NCI-H82 treated with DMSO at 0.1 percent for 48 hours (cell line): ENCODE measurements around the gene GCC1.
A peak's percentile ranks its signal among the peaks of the same experiment; 100 is the strongest.
"Not testable (repeated sequence)": the region's sequence is repeated elsewhere in the genome, so short reads cannot be mapped to it uniquely, and the experiment has no call there.

Experiments
- DNase-seq: peaks from one replicate; lab custom pipeline; 2025; ENCODE audit not compliant: unreplicated experiment; lab: John Stamatoyannopoulos, UW

Gene GCC1

GRCh38 chr7:127589896-127590295, 4.5 kb upstream of the GCC1 start:
- DNase-seq: no peak

GRCh38 chr7:127588697-127589482, 3.5 kb upstream of the GCC1 start:
- DNase-seq: peak; percentile 64

- peak; percentile 48 for DNase-seq
Observed at GRCh38 chr7:127588019-127588696, 2.8 kb upstream of the GCC1 start, which contains the start of gene ARF5. Gene ARF5 (plus strand): TSS chr7:127588411. CDS start chr7:127588499, 88 bp downstream.

DNA sequence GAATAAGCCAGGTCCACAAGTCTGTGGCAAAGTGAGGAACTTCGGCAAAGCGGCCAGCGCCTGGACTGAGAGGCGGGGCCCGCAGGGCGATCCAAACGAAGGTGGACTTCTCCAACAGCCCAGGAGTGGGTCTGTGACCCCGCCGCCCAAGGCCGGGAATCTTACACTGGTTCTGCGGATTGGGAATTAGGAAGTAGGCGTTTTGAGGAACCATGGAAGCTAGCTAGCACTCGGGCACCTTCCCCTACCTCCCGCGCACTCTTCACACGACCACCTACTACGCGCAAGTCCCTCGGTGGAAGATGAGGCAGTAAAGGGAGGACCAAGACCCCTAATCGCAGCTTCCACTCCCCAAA, 2.2 kb upstream of the GCC1 start:
- DNase-seq: no peak

- no peak for DNase-seq
Observed at GRCh38 chr7:127586346-127586745, 950 bp upstream of the GCC1 start.

DNA sequence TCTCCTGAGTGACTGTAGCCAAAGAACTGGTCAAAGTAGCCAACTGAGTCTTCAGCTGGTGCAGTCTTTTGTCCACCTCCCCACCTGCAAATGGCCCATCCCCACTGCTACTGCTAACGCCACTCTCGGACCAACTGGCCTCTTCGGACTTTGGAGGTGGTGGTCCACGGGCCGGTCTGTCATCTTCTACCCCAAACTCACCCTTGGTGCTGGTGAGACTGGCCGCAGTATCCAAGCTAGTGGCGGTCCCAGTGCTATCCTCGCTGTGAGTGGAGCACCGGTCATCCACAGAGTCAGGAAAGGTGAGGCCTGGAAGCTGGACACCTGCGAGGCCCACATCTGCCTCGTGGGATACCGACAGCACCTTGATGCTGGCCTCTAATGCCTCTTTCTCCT, 750 bp downstream of the GCC1 start:
- DNase-seq: no peak

DNA sequence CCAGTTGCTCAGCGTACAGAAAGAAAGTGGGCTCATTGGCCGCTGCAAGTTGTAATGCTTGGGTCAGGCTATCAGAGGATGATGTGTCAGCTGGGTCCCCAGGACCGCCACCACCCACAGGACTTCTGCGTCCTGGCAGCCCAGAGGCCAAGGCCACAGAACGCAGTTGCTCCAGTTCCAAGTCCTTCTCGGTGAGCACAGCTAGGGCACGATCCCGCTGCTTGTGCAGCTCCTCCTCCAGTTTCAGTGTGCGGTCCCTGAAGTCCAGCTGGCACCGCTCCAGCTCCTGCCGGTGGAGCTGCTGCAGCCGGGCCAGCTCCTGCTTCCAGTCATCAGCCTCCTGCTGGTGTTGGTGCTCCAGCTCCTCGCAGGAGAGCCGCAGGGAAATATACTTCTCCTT, 3.0 kb downstream of the GCC1 start:
- no peak for DNase-seq

DNA sequence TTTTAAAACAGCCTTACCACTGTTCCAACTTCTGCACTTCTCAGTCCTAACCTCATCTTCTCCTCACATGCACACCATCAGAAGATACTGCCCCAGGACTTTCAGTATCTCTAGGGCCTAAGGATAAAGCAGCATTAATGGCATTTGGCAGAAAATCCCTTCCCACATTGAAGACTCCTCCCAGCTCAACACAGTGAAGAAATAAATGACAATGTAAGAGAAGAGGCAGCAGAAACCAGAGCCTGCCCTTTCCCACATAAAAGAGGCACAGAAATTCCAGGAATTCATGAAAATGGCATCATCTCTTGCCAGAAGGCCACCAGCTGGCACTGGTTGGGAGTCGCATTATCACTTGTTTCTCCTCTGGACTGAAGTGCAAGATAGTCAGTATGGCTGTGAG, 3.7 kb downstream of the GCC1 start:
- DNase-seq: no peak

- DNase-seq: no peak
Observed at GRCh38 chr7:127580612-127581011, 4.8 kb downstream of the GCC1 start.

GRCh38 chr7:127578711-127579275, 6.6 kb downstream of the GCC1 start:
- DNase-seq: no peak

- no peak for DNase-seq
Observed at GRCh38 chr7:127578036-127578684, 7.2 kb downstream of the GCC1 start.

DNA sequence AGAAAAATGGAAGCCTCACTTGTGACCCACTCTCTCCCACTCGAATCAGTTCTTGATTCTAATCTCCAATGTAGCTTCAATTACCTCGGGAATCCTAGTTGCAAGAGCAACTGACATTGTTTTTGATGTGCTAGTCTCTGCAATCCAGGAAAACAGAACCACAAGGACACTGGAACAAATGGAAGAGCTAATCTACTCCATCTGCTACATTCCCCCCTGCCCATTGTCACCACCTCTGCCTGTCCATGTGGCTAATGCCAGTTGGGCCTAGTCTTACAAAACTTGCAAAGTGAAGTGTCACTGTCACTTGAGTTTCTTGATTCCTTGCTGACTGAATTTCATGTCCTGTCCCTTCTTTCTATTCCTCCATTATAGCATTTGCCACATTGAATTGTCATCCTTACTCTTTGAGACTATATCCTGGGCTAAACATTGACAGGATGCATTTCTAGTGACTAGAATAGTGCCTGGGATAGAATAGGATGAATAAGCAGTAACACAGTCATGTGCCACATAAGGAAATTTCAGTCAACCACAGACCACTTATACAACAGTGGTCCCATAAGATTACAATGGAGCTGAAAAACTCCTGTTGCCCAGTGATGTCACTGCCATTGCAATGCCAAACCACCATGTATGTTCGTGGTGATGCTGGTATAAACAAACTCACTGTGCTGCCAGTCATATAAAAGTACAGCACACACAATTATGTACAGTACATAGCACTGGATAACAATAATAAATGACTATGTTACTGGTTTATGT, 13.5 kb downstream of the GCC1 start:
- DNase-seq: no peak

DNA sequence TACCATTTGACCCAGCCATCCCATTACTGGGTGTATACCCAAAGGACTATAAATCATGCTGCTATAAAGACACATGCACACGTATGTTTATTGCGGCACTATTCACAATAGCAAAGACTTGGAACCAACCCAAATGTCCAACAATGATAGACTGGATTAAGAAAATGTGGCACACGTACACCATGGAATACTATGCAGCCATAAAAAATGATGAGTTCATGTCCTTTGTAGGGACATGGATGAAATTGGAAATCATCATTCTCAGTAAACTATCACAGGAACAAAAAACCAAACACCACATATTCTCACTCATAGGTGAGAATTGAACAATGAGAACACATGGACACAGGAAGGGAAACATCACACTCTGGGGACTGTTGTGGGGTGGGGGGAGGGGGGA, 17.4 kb downstream of the GCC1 start:
- not testable (repeated sequence) for DNase-seq

- no peak for DNase-seq
Observed at GRCh38 chr7:127566242-127566641, 19.2 kb downstream of the GCC1 start.

DNA sequence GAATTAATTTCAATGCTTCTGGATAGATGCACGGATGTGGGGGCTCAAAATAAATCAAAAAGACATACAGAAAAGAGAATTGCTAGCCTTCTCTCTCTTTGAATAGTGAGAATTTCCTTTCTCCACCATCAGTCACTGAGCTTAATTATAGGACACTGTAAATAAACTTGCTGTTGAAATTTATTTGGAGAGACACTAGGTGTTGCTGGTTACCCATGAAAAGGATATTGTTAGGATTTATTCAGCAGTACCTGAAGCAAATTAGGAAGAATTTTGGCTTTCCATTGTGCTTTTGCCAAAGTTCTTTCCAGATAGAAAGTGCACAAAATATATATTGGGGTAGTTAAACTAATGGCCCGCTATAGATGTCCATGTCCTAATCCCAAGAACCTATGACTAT, 27.6 kb downstream of the GCC1 start:
- no peak for DNase-seq

- DNase-seq: no peak
Observed at GRCh38 chr7:127556404-127556803, 29.0 kb downstream of the GCC1 start.

GRCh38 chr7:127551941-127552340, 33.5 kb downstream of the GCC1 start:
- DNase-seq: no peak

DNA sequence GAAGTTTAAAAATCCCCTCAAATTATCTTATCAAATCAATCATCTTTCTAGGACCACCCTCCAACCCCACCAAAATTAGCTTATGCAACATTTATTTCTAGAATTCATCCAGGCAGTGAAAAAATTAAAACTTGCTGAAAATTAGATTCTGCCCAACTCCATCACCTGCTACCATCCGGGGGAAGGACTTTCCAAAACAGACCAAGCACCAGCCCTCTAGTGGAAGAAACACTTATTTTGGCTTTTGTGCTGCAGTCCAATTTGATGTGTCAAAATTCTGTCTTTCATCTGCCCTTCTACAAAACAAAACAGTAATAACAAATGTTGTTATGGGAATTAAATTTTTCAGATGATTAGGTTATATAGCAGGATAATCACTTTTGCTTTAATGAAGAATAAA, 35.1 kb downstream of the GCC1 start:
- DNase-seq: no peak

GRCh38 chr7:127546313-127546712, 39.1 kb downstream of the GCC1 start:
- DNase-seq: no peak

- DNase-seq: no peak
Observed at GRCh38 chr7:127541548-127541947, 43.8 kb downstream of the GCC1 start.

DNA sequence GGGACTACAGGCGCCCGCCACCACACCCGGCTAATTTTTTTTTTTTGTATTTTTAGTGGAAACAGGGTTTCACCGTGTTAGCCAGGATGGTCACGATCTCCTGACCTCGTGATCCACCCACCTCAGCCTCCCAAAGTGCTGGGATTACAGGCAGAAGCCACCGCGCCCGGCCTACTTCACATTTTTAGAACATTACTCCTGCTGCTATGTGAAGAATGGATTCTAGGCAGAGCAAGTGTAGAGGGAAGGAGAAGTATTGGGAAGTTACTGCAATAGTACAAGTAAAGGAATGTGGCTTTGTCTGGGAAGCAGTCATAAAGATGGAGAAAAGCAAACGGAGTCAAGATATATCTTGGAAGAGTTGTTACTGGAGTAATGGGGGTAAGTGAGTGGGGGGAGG, 44.9 kb downstream of the GCC1 start:
- not testable (repeated sequence) for DNase-seq
